ENCODE data around the gene EFNA4.
"Not testable (repeated sequence)": the region's sequence is repeated elsewhere in the genome, so short reads cannot be mapped to it uniquely, and the experiment has no call there.

EFNA4 gene

DNA sequence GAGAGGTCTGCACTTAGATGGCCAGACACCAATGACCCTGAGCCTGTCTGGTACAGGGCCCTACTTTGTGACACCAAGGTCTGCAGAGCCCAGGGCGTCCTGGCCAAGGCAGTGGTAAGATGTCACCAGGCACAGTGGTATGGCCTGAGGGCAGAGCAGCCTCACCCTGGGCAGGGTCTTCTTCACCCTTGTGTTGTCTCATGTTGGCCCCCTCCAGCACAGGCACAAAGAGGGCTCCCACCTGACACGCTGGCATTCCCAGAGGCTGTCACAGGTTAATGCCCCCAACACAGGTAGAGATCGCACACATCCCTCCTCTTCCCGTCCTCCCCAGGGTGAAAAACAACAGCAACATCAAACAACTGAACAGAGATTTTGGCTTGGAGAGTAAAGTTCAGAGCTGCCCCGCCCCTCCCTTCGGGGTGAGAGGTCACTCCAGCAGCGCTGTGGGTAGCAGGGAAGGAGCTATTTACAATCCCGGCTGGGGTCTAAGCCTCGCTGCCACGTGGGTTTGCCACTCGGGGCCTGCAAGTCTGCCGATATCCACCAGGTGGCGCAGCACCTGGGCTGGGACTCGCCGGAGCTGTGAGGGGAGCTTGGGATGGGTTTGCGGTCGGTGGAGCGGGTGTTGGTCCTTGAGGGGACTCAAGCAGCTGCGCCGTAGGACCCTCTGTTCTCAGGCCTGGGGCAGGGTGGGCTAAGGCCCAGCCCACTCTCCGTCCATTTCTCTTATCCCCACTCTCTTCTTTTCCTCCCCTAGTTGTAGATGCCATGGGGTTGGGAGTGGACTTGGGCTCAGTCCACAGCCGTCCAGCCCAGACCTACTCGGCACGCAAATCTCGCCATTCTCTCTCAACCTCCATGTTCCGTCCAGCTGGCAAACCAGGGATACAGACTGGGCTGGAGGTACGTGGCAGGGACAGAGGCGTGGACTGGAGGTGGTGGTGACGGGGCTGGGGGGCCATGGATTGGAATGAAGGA, 27.8 kb downstream of the EFNA4 start:
- DNase-seq, result peak; percentile 81 to 89 (median 86)

DNA sequence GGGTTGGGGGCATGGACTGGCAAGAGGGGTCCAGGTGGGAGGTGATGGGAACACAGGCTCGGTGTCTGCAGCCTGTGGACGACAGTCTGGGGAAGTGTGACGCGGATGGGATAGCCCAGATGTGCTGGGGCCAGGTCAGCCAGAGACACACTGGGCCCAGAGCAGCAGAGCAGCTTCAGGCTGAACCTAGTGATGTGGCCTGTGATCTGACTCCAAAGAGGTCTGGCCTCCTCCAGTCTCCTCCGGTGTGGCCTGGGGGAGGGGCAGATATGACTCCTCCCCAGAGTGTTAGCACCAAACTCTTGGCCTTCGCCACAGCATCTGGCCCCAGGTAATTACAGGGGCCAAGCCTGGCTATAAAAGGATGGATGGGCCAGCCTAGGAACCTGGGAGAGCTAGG, 28.6 kb downstream of the EFNA4 start:
- DNase-seq, result no peak

DNA sequence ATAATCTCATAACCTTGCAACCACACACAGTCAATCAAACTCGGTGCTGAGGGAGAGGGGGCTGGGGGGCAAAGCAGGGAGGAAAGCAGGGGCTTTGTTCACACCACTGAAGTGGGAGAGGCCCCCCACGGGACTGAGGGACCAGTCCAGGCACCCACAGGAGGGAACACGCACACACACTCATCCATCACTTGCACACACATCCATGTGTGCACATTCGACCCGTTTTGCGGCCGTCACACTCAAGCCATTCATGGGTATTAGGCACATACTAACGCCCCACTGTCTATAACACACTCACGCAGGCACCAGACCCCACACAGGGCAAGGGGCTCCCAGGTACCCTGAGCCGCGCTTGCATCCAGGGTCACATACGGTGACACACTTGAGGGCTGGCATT, 29.1 kb downstream of the EFNA4 start:
- no peak for DNase-seq

DNA sequence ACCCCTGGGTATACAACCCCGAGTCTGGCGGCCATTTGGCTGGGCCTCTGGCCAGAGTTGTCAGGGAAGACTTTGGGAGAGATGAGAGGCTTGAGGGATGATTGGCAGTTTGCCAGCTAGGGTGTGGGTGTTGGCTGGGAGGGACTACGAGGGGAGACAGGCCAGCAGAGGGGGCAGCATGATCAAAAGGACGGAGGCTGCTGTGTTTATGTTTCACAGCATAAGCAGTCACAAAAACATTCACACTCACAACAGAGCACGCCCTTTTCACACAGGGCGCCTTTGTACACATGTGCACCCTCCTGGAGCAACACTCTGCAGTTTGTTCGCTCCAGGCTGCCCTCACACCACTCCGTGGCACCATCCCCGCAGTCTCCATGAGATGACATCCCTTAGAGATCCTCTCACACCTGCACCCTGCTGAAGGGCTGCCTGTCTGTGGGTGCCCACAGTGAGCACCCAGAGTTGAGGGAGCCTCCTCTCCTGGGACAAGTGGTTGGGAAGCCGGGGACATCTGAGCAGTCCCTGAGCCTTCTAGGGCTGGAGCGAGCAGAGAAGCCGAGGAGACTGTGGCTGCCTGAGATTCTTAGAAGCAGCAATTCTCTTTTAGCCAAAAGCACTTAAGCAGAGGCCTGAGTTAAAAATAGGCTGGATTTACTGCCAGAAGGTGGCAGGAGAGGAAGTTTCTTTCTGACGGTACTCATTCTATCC, 30.5 kb downstream of the EFNA4 start:
- peak in 3 of 4 experiments; percentile 50 to 54 (median 52) for DNase-seq

DNA sequence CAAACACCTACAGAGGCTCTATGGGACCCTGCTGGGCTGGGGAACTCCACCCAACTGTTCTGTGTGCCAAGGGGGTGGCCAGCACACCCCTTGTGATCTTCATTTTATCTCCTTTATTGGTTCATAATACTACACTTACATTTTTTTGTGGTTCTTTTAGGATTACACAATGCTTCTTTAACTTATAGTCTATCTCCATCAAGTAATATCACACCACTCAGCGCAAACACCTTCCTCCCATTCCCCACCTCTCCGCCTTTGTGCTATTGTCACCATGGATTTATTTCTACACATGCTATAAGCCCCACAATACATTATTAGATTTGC, 31.0 kb downstream of the EFNA4 start:
- no peak for DNase-seq

DNA sequence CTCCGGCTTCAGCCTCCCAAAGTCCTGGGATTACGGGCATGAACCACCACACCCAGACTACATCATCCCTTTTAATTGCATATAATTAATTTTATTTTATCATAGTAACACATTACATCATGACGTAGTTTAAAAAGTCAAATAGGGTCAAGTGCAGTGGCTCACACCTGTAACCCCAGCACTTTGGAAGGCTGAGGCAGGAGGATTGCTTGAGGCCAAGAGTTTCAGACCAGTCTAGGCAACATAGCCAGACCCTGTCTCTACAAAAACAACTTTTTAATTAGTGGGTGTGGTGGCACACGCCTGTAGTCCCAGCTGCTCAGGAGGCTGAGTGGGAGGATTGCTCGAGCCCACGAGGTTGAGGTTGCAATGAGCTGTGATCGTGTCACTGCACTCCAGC, 35.8 kb downstream of the EFNA4 start:
- no peak for DNase-seq

DNA sequence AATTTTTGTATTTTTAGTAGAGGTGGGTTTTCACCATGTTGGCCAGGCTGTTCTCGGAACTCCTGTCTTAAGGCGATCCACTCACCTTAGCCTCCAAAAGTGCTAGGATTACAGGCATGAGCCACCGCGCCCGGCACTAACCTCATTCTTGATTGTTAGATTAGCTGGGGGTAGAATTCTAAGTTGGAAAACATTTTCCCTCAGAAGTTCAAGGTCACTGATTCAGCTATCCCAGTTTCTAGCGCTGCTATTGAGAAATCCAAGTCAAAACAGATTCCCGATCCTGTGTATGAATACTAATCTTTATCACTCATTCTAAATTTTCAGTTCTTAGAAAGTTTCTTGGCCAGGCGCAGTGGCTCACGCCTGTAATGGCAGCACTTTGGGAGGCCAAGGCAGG, 39.8 kb downstream of the EFNA4 start:
- DNase-seq, result no peak

DNA sequence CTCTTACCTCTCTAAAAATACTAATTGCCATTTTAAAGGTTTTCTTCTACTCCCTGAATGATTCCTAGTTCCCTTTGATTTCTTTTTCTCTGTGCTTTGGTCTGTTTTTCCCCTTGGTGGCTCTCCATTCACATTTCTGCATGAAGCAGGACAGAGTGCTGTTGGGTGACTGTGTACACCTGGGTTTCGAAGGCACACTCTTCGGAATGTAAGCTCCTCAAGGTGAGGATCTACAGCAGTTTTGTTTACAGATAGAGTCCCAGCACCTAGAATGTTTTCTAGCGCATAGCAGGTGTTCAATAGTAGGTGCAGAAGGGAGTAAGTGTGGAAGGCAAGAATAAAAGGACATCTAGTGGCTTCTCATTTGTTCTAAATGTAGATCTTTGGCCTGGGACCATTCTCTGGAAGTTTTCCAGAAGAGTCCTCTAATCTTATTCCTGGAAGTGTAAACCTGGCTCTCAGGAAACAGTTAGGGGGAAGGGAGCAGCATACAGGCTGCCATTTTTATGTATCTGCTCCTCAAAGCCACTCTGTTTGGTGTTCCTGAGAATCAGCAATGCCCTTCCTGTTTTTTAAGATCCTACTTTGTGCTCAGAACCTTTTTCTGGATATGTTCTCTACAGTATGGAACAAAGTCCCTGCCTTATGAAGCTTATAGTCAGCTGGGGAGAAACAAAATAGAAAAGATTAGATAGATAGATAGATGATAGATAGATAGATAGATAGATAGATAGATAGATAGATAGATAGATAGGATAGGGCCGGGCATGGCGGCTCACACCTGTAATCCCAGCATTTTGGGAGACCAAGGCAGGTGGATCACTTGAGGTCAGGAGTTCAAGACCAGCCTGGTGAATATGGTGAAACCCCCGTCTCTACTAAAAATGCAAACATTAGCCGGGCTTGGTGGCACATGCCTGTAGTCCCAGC, 41.3 kb downstream of the EFNA4 start:
- no peak for DNase-seq

DNA sequence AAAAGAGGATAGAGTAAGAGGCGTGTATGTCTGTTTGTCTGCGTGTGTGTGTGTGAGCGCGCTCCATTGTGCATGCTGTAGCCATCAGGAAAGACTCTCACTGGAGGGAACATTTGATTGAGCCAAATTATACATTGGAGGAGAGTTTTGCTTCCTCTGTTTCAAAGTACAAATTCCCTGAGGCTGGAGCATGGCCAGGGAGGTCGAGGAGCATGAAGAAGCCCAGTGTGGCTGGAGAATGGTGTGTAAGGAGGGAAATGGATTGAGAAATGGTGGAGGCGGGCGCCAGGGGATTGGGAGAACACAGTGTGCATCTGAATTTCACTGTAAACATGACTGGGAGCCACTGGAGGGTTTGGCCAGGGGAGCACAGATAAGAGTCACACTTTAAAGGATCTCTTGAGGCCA, 42.1 kb downstream of the EFNA4 start:
- DNase-seq, result peak in 1 of 4 experiments; percentile 36

DNA sequence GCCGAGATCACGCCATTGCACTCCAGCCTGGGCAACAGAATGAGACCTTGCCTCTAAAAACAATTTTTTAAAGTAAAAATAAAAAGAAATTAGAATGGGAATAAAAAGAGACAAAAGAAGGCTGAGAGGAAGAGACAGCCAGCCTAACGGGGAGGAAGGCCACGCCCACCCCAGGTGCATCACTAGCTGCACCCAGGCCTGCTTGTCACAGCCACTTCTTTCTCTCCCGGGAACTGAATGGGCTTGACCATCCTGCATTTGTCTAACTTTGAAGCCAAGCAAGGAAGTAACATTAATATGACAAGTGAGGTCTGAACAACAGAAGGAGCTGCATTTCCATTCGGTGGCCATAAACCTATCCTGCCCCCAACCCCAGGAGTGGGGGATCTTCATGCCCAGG, 43.3 kb downstream of the EFNA4 start:
- no peak for DNase-seq

DNA sequence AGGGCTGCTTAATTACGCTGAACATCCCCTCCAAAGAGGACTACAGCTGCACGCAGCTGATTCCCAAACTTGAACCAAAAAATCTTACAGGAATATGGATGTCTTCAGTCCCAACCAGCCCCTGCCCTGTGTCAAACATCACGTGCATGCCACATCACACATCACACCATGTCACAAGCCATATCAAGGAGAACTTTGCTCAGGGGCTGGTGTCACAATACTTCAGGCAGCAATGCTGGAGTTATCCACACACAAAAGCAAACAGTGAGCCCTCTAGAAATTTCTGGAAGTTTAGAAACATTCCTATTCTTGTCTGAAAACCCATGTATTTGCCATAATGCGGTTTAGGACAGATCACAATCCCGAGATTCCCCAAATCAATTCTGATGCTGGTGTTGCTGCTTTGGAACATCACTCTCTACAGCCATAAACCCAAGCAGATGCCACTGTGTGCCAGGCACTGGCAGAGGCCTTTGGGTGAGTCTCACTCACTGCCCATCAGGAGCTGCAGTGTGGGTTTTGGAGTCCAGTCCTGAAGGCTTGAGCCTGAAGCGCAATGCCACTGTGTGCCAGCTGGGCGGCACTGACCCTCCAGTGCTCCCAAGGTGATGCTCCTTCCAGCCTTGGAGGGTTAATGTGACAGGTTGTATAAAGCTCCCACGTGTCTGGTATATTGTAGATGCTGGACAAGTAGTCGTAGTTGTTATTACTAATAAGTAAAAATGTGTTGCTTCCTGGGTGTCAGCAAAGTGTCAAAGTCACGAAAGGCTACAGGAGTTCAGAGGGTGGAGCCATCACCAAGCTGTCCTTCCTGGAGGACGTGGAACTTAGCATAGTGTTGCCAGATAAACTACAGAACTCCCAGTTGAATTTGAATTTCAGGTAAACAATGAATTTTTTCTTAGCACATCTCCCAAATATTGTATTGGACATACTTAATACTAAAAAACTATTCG, 44.0 kb downstream of the EFNA4 start:
- DNase-seq, result no peak

DNA sequence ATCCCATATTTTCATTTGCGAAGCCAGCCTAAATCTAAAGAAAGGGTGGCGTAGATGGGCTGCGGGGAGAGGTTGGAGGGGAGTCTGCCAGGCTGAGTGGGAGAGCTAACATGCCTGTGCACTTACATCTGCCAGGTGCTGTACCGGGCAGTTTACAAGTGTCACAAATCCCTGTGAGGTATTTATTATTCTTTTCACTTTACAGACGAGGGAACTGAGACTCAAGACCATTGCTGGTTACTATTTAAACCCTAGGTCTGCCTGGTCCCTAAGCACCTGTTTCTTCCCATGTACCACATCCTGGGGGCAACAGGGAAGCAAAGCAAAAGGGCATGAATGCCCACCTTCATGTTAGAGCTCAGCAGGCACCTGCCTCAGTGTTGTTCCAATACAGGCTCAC, 44.8 kb downstream of the EFNA4 start:
- DNase-seq, result no peak

DNA sequence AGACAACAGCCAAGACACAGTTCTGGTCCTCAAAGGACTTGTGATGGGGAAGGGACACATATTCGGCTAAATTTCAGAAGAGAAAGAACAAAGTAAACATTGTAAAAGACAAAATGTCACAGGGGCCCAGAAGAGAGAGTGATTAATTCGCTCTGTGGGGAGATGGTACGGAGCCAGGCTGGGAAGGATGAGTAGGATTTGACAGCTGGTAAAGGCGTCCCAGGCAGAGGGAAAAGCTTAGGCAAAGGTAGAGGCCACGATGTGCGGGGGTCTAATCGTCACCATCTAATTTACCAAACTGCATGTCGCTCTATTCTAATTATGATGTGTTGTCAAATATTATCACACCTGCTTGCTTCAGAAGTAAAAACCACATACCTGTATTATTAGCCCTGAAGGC, 46.8 kb downstream of the EFNA4 start:
- no peak for DNase-seq

DNA sequence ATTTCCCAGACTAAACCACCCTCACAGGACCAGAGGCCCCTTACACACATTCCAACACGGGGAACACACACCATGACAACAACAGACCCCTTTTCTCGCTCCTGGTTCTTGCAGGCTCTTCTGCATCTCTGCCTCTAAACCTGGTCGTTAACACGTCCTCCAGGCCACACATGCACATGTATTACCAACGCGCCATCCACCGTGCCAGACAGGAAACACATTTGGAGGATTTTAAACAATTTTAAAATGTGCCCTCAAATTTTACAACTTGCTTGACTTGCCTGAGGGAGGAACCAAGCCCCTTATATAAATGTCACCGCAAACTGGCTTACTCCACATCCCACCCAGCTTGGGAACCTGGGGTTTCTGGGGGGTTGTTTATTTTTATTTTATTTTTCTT, 47.3 kb downstream of the EFNA4 start:
- no peak for DNase-seq

DNA sequence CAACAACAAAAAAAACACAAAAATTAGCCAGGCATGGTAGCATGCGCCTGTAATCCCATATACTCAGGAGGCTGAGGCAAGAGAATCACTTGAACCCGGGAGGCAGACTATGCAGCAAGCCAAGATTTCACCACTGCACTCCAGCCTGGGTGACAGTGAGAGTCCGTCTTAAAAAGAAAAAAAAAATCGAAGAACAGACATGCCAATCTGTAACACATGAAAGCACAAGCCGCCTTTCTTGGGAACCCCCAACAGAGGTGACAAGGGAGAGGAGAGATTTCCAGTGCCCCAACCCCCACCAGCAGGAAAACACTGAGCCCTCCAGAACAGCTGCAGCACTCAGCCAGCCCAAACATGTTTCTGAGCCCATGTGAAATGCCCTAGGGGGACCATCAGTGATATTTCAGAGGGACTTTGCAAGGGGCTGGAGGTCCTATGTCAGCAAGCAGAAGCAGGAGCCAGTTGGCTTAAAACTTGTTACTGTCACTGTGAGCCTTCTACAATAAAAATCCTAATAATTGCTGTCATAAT, 50.0 kb downstream of the EFNA4 start:
- no peak for DNase-seq

DNA sequence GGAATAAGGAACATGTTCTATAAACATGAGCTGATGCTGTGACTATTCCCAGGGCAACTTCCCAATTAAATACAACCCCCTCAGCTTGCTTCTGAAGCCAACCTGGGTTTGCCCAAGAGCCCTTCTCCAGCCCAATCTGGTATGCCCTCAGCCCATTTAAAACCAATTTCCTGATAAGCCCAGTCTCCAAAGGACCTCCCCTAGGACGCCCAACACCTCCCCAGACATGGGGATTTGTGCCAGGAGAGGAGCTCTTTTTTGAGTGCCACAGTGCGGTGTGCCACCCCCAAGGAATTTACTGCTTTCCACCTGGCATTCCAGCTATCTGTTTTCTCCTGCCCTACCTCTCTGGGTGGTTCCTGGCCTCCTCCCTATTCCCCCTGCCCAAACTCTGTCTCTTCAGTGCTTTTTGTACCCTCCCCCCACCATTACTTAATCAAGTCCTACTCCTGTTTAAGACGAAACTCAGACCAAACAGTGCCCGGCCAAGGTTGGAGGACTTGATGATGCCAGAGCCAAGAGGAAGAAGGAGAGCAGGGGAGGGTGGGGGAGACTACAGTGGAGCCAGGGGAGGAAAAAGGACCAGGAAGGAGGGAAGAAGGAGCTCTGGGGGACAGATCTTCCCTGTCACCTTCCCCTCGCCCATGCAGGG, 52.7 kb downstream of the EFNA4 start:
- no peak for DNase-seq

DNA sequence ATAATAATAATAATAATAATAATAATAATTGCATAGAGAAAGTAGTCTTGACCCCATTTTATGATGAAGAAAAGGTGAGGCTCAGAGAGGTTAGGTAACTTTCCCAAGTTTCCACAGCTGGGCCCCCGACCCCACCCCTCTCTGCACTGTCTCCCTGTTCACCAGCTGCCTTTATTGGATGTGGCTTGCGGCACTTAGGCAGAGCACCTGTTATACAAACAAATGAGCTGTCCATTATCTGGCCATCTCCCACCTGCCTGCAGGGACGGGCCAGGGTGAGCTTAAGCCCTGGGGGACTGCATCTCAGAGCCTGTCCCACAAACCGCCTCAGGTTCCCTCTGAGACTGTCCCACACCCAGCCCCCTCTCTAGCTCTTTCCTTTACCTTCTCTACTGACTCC, 54.1 kb downstream of the EFNA4 start:
- DNase-seq, result no peak

DNA sequence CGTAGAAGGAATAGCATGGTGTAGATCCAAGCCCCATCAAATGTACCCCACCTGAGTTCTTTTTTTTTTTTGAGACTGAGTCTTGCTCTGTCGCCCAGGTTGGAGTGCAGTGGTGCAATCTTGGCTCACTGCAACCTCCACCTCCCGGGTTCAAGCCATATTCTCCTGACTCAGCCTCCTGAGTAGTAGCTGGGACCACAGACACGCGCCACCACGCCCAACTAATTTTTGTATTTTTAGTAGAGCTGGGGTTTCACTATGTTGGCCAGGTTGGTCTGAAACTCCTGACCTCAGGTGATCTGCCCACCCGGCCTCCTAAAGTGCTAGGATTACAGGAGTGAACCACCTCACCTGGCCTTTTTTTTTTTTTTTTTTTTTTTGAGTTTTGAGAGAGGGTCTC, 54.5 kb downstream of the EFNA4 start:
- not testable (repeated sequence) for DNase-seq

Measured in suppressor macrophage (primary cell).